ENCODE measurements around the gene SLC25A17.
"Not testable (repeated sequence)": the region's sequence is repeated elsewhere in the genome, so short reads cannot be mapped to it uniquely, and the experiment has no call there.

- not testable (repeated sequence) for TF ChIP-seq CTCF (conservative IDR thresholded peaks at IDR 0.05; ENCODE audit: low read depth, low read length); EZH2 (IDR thresholded peaks at IDR 0.05; ENCODE audit: borderline replicate concordance, low read depth, low read length, poor library complexity, severe bottlenecking)
Observed at GRCh38 chr22:40720156-40720537, 99.0 kb downstream of the SLC25A17 start.
